ENCODE results near the gene LCP2.

- TF ChIP-seq, protein P1, sequence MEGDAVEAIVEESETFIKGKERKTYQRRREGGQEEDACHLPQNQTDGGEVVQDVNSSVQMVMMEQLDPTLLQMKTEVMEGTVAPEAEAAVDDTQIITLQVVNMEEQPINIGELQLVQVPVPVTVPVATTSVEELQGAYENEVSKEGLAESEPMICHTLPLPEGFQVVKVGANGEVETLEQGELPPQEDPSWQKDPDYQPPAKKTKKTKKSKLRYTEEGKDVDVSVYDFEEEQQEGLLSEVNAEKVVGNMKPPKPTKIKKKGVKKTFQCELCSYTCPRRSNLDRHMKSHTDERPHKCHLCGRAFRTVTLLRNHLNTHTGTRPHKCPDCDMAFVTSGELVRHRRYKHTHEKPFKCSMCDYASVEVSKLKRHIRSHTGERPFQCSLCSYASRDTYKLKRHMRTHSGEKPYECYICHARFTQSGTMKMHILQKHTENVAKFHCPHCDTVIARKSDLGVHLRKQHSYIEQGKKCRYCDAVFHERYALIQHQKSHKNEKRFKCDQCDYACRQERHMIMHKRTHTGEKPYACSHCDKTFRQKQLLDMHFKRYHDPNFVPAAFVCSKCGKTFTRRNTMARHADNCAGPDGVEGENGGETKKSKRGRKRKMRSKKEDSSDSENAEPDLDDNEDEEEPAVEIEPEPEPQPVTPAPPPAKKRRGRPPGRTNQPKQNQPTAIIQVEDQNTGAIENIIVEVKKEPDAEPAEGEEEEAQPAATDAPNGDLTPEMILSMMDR (IDR thresholded peaks at IDR 0.05; ENCODE audit: low read depth, low read length), result no peak
- TF ChIP-seq EZH2phosphoT487 (IDR thresholded peaks at IDR 0.05; ENCODE audit: low read depth), result no peak
Measured at GRCh38 chr5:170302653-170303501, 5.3 kb upstream of the LCP2 start.
